ENCODE results near the gene SLC23A2.

- TF ChIP-seq POLR2AphosphoS5 (IDR thresholded peaks at IDR 0.05) (no peak), CTCF (IDR thresholded peaks at IDR 0.05) (no peak)
These were observed 137.0 kb downstream of the SLC23A2 start for GRCh38 chr20:4864311-4864752.

Measured in sigmoid colon (tissue), 4 donors.